K562 (cell line): ENCODE data around the gene EML3. TPM values are rescaled to one million over a fixed set of nuclear protein-coding genes. Genes with fewer than 3 reads are reported as not detected.
A peak's percentile ranks its signal among the peaks of the same experiment; 100 is the strongest.

Source experiments
- BCL6 ChIP-seq: fragments of 250-450 bp; sonication (Bioruptor Pico); IDR thresholded peaks from 2 replicates; pipeline ENCODE4 v1.4.0; 2020
- BHLHE40 ChIP-seq: IDR thresholded peaks from 2 replicates; pipeline ENCODE4 v1.6.1; 2011; ENCODE audit warnings: low read length, improper control_type of control experiment
- BRD4 ChIP-seq: fragments of 200-600 bp; sonication (generic); IDR thresholded peaks from 2 replicates; pipeline ENCODE4 v1.6.1; 2017; ENCODE audit warnings: inconsistent platforms
- CBX1 ChIP-seq: sonication (generic); IDR thresholded peaks from 2 replicates; pipeline ENCODE4 v1.6.1; 2016; ENCODE audit warnings: antibody characterized with exemption, low read depth, mild to moderate bottlenecking
- E2F5 ChIP-seq: sonication (generic); formaldehyde crosslinking; IDR thresholded peaks from 2 replicates; pipeline ENCODE4 v1.8.0; 2022; ENCODE audit warnings: mild to moderate bottlenecking, missing genetic modification reagents
- FOXA1 ChIP-seq: fragments of 450-650 bp; IDR thresholded peaks from 2 replicates; pipeline ENCODE4 v1.6.1; 2016; ENCODE audit warnings: mild to moderate bottlenecking, borderline replicate concordance
- HES1 ChIP-seq: fragments of 450-650 bp; IDR thresholded peaks from 2 replicates; pipeline ENCODE4 v1.6.1; 2016; ENCODE audit warnings: low read depth, mild to moderate bottlenecking, moderate library complexity
- HLTF ChIP-seq: fragments of 450-650 bp; IDR thresholded peaks from 2 replicates; pipeline ENCODE4 v1.6.1; 2016
- HNRNPLL ChIP-seq: fragments of 200-400 bp; formaldehyde crosslinking; IDR thresholded peaks from 2 replicates; pipeline ENCODE4 v1.6.1; 2017; ENCODE audit warnings: low read length, low read depth, mild to moderate bottlenecking; ENCODE audit not compliant: poor library complexity, severe bottlenecking
- HOXB6 ChIP-seq: fragments of 250-450 bp; sonication (Bioruptor Pico); IDR thresholded peaks from 2 replicates; pipeline ENCODE4 v1.5.1; 2022; ENCODE audit warnings: mild to moderate bottlenecking, borderline replicate concordance
- KAT2B ChIP-seq: IDR thresholded peaks from one replicate; pipeline ENCODE4 v1.6.1; 2012; ENCODE audit warnings: low read depth, mild to moderate bottlenecking, control low read depth, inconsistent platforms, low read length, moderate library complexity
- KDM2B ChIP-seq: fragments of 250-450 bp; sonication (Bioruptor Pico); IDR thresholded peaks from 2 replicates; pipeline ENCODE4 v1.8.0; 2021; ENCODE audit warnings: mild to moderate bottlenecking, moderate library complexity
- MYC ChIP-seq, 2 experiments: fragments of 250-450 bp in 1 of 2; sonication (Bioruptor Pico) in 1 of 2; IDR thresholded peaks; 2 replicates each; pipeline versions ENCODE4 v1.5.1 to v1.6.1; 2012 to 2021; ENCODE audit warnings: low read depth in 2 of 2, borderline replicate concordance in 1 of 2, improper control_type of control experiment in 1 of 2, low read length in 1 of 2, mild to moderate bottlenecking in 1 of 2, moderate library complexity in 1 of 2
- NR2C1 ChIP-seq, 2 experiments: fragments of 450-650 bp; IDR thresholded peaks; 2 replicates each; pipeline ENCODE4 v1.6.1; 2017; ENCODE audit warnings: mild to moderate bottlenecking in 2 of 2, antibody characterized with exemption in 1 of 2, inconsistent platforms in 1 of 2, missing compliant biosample characterization in 1 of 2, missing genetic modification characterization in 1 of 2
- PHB2 ChIP-seq: fragments of 450-650 bp; IDR thresholded peaks from 2 replicates; pipeline ENCODE4 v1.6.1; 2017; ENCODE audit warnings: low read depth
- POLR2G ChIP-seq: fragments of 200-400 bp; formaldehyde crosslinking; IDR thresholded peaks from 2 replicates; pipeline ENCODE4 v1.6.1; 2017; ENCODE audit warnings: low read depth, mild to moderate bottlenecking, antibody characterized with exemption, low read length, moderate library complexity
- SRSF1 ChIP-seq: fragments of 200-400 bp; formaldehyde crosslinking; IDR thresholded peaks from 2 replicates; pipeline ENCODE4 v1.6.1; 2017; ENCODE audit warnings: mild to moderate bottlenecking, low read depth, low read length, moderate library complexity
- TBL1XR1 ChIP-seq, 2 experiments: IDR thresholded peaks; 2 replicates each; pipeline ENCODE4 v1.6.1; 2012; ENCODE audit warnings: improper control_type of control experiment in 2 of 2, low read length in 2 of 2, mild to moderate bottlenecking in 1 of 2
- TEAD1 ChIP-seq, 2 experiments: fragments of 450-650 bp in 1 of 2; sonication (generic) in 1 of 2; formaldehyde crosslinking; IDR thresholded peaks; 2 replicates each; pipeline versions ENCODE4 v1.4.0 to v1.8.0; 2020 to 2022; ENCODE audit warnings: mild to moderate bottlenecking in 2 of 2, missing genetic modification reagents in 1 of 2
- TOE1 ChIP-seq, 2 experiments: fragments of 450-650 bp in 1 of 2; sonication (generic) in 1 of 2; formaldehyde crosslinking in 1 of 2; IDR thresholded peaks; 2 replicates each; pipeline versions ENCODE4 v1.7.1 to v1.8.0; 2016 to 2022; ENCODE audit warnings: borderline replicate concordance in 2 of 2, mild to moderate bottlenecking in 2 of 2, antibody characterized with exemption in 1 of 2, inconsistent platforms in 1 of 2, low read depth in 1 of 2, missing genetic modification reagents in 1 of 2, moderate library complexity in 1 of 2
- TSC22D4 ChIP-seq: fragments of 450-650 bp; IDR thresholded peaks from 2 replicates; pipeline ENCODE4 v1.6.1; 2016; ENCODE audit warnings: missing genetic modification characterization, missing biosample characterization, control low read depth
- XRCC3 ChIP-seq: fragments of 450-650 bp; IDR thresholded peaks from 2 replicates; pipeline ENCODE4 v1.6.1; 2017; ENCODE audit warnings: mild to moderate bottlenecking, moderate library complexity
- ZNF140 ChIP-seq: fragments of 250-450 bp; sonication (Bioruptor Pico); IDR thresholded peaks from 2 replicates; pipeline ENCODE4 v1.8.0; 2021; ENCODE audit warnings: moderate library complexity, mild to moderate bottlenecking, inconsistent platforms
- polyA plus RNA-seq, 8 experiments: library from polyadenylated mRNA; depleted of rRNA in 4 of 8; stranded (reverse) in 5 of 8; unstranded in 3 of 8; fragments of >200 nt; fragmentation: Nextera tagmentation in 2 of 8; fragmentation: Illumina TruSeq in 1 of 8; extraction: Ambion mirVana in 2 of 8; extraction: Trizol in 1 of 8; gene quantifications; 2 replicates each; pipeline versions ENCODE4 v1.2.1 to v1.2.3, GENCODE V29; 2011 to 2014; ENCODE audit warnings: inconsistent platforms in 1 of 8, missing spikeins in 1 of 8
- total RNA-seq, 7 experiments: library from RNA; depleted of rRNA in 6 of 7; stranded (reverse); fragments of >200 nt in 6 of 7; fragmentation: Illumina TruSeq in 2 of 7; extraction: Trizol in 2 of 7; gene quantifications; 2 replicates each; pipeline versions ENCODE4 v1.2.1 to v1.2.3, GENCODE V29; 2011 to 2021; ENCODE audit warnings: low replicate concordance in 1 of 7
- TF ChIP-seq, protein P1 (sequence below): fragments of 250-450 bp; sonication (Bioruptor Pico); IDR thresholded peaks from 2 replicates; pipeline ENCODE4 v1.9.0; 2021; ENCODE audit warnings: mild to moderate bottlenecking
- TF ChIP-seq, protein P2 (sequence below), 2 experiments: fragments of 450-650 bp; IDR thresholded peaks; 2 replicates each; pipeline ENCODE4 v1.6.1; 2016

Gene EML3
- total and polyA plus RNA-seq, 9 of the 15 experiments (the other 6 are each of a cell fraction or from before 2014, with no cell fraction given), result 0.32 to 90.5 (median 26.4) TPM

- TF ChIP-seq TBL1XR1 (IDR thresholded peaks at IDR 0.05; ENCODE audit: low read length in 2 of 2), result peak; percentile 35 to 79; a peak in 2 of 4 replicates
- no peak for TF ChIP-seq SRSF1
- no peak for TF ChIP-seq XRCC3
- TF ChIP-seq MYC (IDR thresholded peaks at IDR 0.05; ENCODE audit: low read depth, low read length), result peak; percentile 96
- no peak for TF ChIP-seq MYC (CRISPR knock-in tag; IDR thresholded peaks at IDR 0.05; ENCODE audit: borderline replicate concordance, low read depth)
- TF ChIP-seq KAT2B, result no peak
- TF ChIP-seq NR2C1 (IDR thresholded peaks at IDR 0.05), result peak; percentile 82
- peak; percentile 83 for TF ChIP-seq NR2C1 (tag; IDR thresholded peaks at IDR 0.05)
- TF ChIP-seq HOXB6, result no peak
- TF ChIP-seq, protein P1, sequence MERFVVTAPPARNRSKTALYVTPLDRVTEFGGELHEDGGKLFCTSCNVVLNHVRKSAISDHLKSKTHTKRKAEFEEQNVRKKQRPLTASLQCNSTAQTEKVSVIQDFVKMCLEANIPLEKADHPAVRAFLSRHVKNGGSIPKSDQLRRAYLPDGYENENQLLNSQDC (CRISPR knock-in tag), result peak; percentile 73; the same call in 1 of the 2 replicates
- peak; percentile 14; the same call in 1 of the 2 replicates for TF ChIP-seq HES1
- TF ChIP-seq E2F5 (CRISPR knock-in tag), result no peak; the same call in 1 of the 2 replicates
- TF ChIP-seq, protein P2, sequence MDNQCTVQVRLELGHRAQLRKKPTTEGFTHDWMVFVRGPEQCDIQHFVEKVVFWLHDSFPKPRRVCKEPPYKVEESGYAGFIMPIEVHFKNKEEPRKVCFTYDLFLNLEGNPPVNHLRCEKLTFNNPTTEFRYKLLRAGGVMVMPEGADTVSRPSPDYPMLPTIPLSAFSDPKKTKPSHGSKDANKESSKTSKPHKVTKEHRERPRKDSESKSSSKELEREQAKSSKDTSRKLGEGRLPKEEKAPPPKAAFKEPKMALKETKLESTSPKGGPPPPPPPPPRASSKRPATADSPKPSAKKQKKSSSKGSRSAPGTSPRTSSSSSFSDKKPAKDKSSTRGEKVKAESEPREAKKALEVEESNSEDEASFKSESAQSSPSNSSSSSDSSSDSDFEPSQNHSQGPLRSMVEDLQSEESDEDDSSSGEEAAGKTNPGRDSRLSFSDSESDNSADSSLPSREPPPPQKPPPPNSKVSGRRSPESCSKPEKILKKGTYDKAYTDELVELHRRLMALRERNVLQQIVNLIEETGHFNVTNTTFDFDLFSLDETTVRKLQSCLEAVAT (IDR thresholded peaks at IDR 0.05), result peak in 1 of 2 experiments; percentile 8; a peak in 1 of 4 replicates
- 0 out of 4 replicates have a peak, but pooled peaks have one; percentile 34 to 36 for TF ChIP-seq TEAD1 (CRISPR knock-in tag; IDR thresholded peaks at IDR 0.05)
- TF ChIP-seq HNRNPLL, result peak; percentile 82
- TF ChIP-seq FOXA1, result no peak
- no peak for TF ChIP-seq TSC22D4 (tag)
- no peak for TF ChIP-seq KDM2B (CRISPR knock-in tag)
- TF ChIP-seq POLR2G, result peak; percentile 91
- TF ChIP-seq BCL6 (CRISPR knock-in tag), result no peak
- no peak for TF ChIP-seq PHB2
- TF ChIP-seq CBX1, result peak; percentile 13; the same call in 1 of the 2 replicates
- peak; percentile 70 for TF ChIP-seq BHLHE40
- no peak for TF ChIP-seq ZNF140 (CRISPR knock-in tag)
- peak; percentile 93 for TF ChIP-seq TOE1 (IDR thresholded peaks at IDR 0.05; ENCODE audit: borderline replicate concordance)
- TF ChIP-seq TOE1 (CRISPR knock-in tag; IDR thresholded peaks at IDR 0.05; ENCODE audit: borderline replicate concordance, low read depth), result no peak
- TF ChIP-seq BRD4, result no peak; the same call in 1 of the 2 replicates
- TF ChIP-seq HLTF, result no peak; the same call in 1 of the 2 replicates
Observed at GRCh38 chr11:62591448-62592145, 21.0 kb downstream of the EML3 start, which contains the start of gene TUT1 (continued).
